ENCODE results near the gene NT5C. TPM values are rescaled to one million over a fixed set of nuclear protein-coding genes. Genes with fewer than 3 reads are reported as not detected.

The NT5C gene
- total RNA-seq, 4 donors from 2014 or later = 74.5 to 121 (median 99.6) TPM

DNA sequence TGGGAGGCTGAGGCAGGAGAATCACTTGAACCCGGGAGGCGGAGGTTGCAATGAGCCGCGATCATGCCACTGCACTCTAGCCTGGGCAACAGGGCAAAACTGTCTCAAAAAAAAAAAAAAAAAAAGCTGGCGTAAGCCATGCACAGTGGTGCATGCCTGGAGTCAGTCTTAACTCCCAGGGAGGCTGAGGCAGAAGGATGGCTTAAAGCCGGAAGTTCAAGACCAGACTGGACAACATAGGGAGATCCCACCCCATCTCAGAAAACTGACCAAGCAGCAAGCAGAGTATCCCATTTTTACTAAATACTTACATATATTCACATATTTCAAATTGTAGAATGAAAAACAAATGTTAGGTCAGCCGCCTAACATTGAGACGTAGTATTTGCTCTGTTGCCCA lies 4.6 kb downstream of the NT5C start:
- peaks cover 0 to 20% of the 10 kb centered on the region in 2 donors for H3K36me3 ChIP-seq
- H3K4me3 ChIP-seq = no peak overlapping the region
- peaks cover 0 to 16% (median 5%) of the 10 kb centered on the region in 3 donors for H3K4me1 ChIP-seq
- H3K9me3 ChIP-seq = no peaks in the 10 kb centered on the region
- ATAC-seq = no peak
- TF ChIP-seq, protein P1, sequence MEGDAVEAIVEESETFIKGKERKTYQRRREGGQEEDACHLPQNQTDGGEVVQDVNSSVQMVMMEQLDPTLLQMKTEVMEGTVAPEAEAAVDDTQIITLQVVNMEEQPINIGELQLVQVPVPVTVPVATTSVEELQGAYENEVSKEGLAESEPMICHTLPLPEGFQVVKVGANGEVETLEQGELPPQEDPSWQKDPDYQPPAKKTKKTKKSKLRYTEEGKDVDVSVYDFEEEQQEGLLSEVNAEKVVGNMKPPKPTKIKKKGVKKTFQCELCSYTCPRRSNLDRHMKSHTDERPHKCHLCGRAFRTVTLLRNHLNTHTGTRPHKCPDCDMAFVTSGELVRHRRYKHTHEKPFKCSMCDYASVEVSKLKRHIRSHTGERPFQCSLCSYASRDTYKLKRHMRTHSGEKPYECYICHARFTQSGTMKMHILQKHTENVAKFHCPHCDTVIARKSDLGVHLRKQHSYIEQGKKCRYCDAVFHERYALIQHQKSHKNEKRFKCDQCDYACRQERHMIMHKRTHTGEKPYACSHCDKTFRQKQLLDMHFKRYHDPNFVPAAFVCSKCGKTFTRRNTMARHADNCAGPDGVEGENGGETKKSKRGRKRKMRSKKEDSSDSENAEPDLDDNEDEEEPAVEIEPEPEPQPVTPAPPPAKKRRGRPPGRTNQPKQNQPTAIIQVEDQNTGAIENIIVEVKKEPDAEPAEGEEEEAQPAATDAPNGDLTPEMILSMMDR (IDR thresholded peaks at IDR 0.05) = no peak
- TF ChIP-seq POLR2AphosphoS5 (IDR thresholded peaks at IDR 0.05) (no peak), EP300 (IDR thresholded peaks at IDR 0.05) (no peak), POLR2A (IDR thresholded peaks at IDR 0.05) (no peak)
- WGBS, 2 donors (ENCODE audit: low coverage in 1 of 2) = 96 to 98% methylated on average over 4 of the region's 8 CpGs
- H3K27ac ChIP-seq = no peak overlapping the region
- no peaks in the 10 kb centered on the region for H3K27me3 ChIP-seq

DNA sequence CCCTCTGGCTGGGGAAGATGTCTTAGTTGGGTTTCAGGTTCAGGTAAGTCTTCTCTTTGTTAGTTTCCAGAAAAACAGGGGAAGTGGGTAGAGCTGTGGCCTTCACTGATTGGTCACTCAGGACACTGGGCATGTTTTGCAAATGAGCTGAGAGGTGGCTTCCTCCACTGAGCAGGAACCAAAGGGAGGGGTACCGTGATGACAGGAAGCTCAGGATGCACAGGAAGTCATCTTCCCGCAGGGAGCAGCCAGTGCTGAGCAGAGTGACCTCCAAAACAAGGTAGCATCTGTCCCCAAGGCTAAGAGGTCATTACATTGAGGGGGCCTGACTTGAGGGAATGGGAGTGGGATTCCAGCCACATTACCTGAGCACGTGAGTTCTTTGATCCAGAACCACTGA lies 5.6 kb downstream of the NT5C start:
- H3K9me3 ChIP-seq = no peaks in the 10 kb centered on the region
- TF ChIP-seq, protein P1 (IDR thresholded peaks at IDR 0.05) = no peak
- H3K27me3 ChIP-seq = no peaks in the 10 kb centered on the region
- no peak overlapping the region for H3K27ac ChIP-seq
- H3K36me3 ChIP-seq = peaks cover 0 to 26% of the 10 kb centered on the region in 2 donors
- 48 to 58% methylated on average over 2 to 3 of the region's 3 CpGs for WGBS, 2 donors (ENCODE audit: low coverage in 1 of 2)
- H3K4me1 ChIP-seq = peaks cover 0 to 12% (median 5%) of the 10 kb centered on the region in 3 donors
- no peak overlapping the region for H3K4me3 ChIP-seq
- ATAC-seq = no peak

GRCh38 chr17:75124819-75125162 lies 6.8 kb downstream of the NT5C start:
- no peak for TF ChIP-seq EP300 (IDR thresholded peaks at IDR 0.05)
- TF ChIP-seq POLR2A (IDR thresholded peaks at IDR 0.05) = no peak
- no peak for TF ChIP-seq POLR2AphosphoS5 (IDR thresholded peaks at IDR 0.05)
- TF ChIP-seq, protein P1 (IDR thresholded peaks at IDR 0.05) = no peak
- H3K27me3 ChIP-seq = no peaks in the 10 kb centered on the region
- no peak for ATAC-seq
- no peaks in the 10 kb centered on the region for H3K4me1 ChIP-seq
- no peak overlapping the region for H3K4me3 ChIP-seq
- no peaks in the 10 kb centered on the region for H3K9me3 ChIP-seq
- WGBS, 2 donors (ENCODE audit: low coverage in 1 of 2) = no CpG with 5 or more reads among the region's 4 CpGs
- peak overlapping the region in 2 of 4 donors; percentile 14 to 16 for H3K27ac ChIP-seq
- H3K36me3 ChIP-seq = peaks cover 0 to 27% of the 10 kb centered on the region in 2 donors

- TF ChIP-seq POLR2A (IDR thresholded peaks at IDR 0.05) = no peak
- TF ChIP-seq POLR2AphosphoS5 (IDR thresholded peaks at IDR 0.05) = no peak
- TF ChIP-seq, protein P1 (IDR thresholded peaks at IDR 0.05) = no peak
- no peak for TF ChIP-seq EP300 (IDR thresholded peaks at IDR 0.05)
- H3K4me1 ChIP-seq = no peaks in the 10 kb centered on the region
- no peaks in the 10 kb centered on the region for H3K9me3 ChIP-seq
- no peaks in the 10 kb centered on the region for H3K27me3 ChIP-seq
- WGBS, 2 donors (ENCODE audit: low coverage in 1 of 2) = 70 to 100% methylated on average over 1 to 2 of the region's 19 CpGs
- ATAC-seq = peak; percentile 55
- peak overlapping the region in 2 of 4 donors; percentile 14 to 16 for H3K27ac ChIP-seq
- no peak overlapping the region for H3K4me3 ChIP-seq
- H3K36me3 ChIP-seq = peaks cover 0 to 23% of the 10 kb centered on the region in 2 donors
Measured at GRCh38 chr17:75124041-75124818, 7.3 kb downstream of the NT5C start.

GRCh38 chr17:75118307-75118706 lies 13.2 kb downstream of the NT5C start:
- Histone ChIP-seq H3K9me3 (no peaks in the 10 kb centered on the region), H3K27ac (no peak overlapping the region), H3K4me1 (peaks cover 0 to 31% (median 7%) of the 10 kb centered on the region in 3 donors), H3K36me3 (peaks cover 0 to 35% of the 10 kb centered on the region in 2 donors), H3K4me3 (no peak overlapping the region), H3K27me3 (no peaks in the 10 kb centered on the region)
- TF ChIP-seq, protein P1 (IDR thresholded peaks at IDR 0.05) = no peak
- TF ChIP-seq POLR2AphosphoS5 (IDR thresholded peaks at IDR 0.05) = no peak
- TF ChIP-seq POLR2A (IDR thresholded peaks at IDR 0.05) = no peak
- no peak for TF ChIP-seq EP300 (IDR thresholded peaks at IDR 0.05)
- WGBS, 2 donors (ENCODE audit: low coverage in 1 of 2) = 89 to 94% methylated on average over 10 to 13 of the region's 14 CpGs
- ATAC-seq = no peak

Measured in gastroesophageal sphincter (tissue), 4 donors.